ENCODE data around the gene AGAP1. TPM values are rescaled to one million over a fixed set of nuclear protein-coding genes. Genes with fewer than 3 reads are reported as not detected.

Gene AGAP1
- total and polyA plus RNA-seq, 7 donors: 4.2 to 21.6 (median 16.6) TPM

- no peak overlapping the region for H3K4me3 ChIP-seq
- H3K27ac ChIP-seq: no peak overlapping the region
- H3K4me1 ChIP-seq: peaks cover 12% of the 10 kb centered on the region
- no peak for TF ChIP-seq CTCF (IDR thresholded peaks at IDR 0.05)
- H3K9me3 ChIP-seq: no peaks in the 10 kb centered on the region
- 12 to 18% (median 17%) methylated on average over 9 of the region's 9 CpGs for WGBS, 3 donors
- peaks cover 0 to 3% (median 0%) of the 10 kb centered on the region in 3 donors for H3K27me3 ChIP-seq (ENCODE audit: insufficient read depth in 3 of 3, low read length in 2 of 3)
- DNase-seq (peak in 1 of 2 donors; percentile 18), ATAC-seq (peak; percentile 95 to 98 (median 96))
- H3K36me3 ChIP-seq (ENCODE audit: insufficient read depth in 1 of 2, low read depth in 1 of 2): no peaks in the 10 kb centered on the region
- intact Hi-C loops (cut with DNase I): loop anchor here in 1 of 2 donors (2.0 kb wide), 1 partner anchor 36 kb away; no protein-coding TSS in a partner anchor
These were observed 24.7 kb upstream of the AGAP1 start for GRCh38 chr2:235468978-235469655.

- ATAC-seq (no peak), DNase-seq (no peak)
- no peak for TF ChIP-seq CTCF (IDR thresholded peaks at IDR 0.05)
- Histone ChIP-seq H3K4me3 (no peak overlapping the region), H3K4me1 (peaks cover 12% of the 10 kb centered on the region), H3K36me3 (ENCODE audit: insufficient read depth in 1 of 2, low read depth in 1 of 2) (no peaks in the 10 kb centered on the region), H3K27me3 (ENCODE audit: insufficient read depth in 3 of 3, low read length in 2 of 3) (peaks cover 0 to 3% (median 0%) of the 10 kb centered on the region in 3 donors), H3K27ac (no peak overlapping the region), H3K9me3 (no peaks in the 10 kb centered on the region)
- intact Hi-C loops (cut with DNase I): no loop called here
- 79 to 87% (median 80%) methylated on average over 5 of the region's 5 CpGs for WGBS, 3 donors
These were observed 22.6 kb upstream of the AGAP1 start for GRCh38 chr2:235471186-235471747.

GRCh38 chr2:235472443-235472842 lies 21.4 kb upstream of the AGAP1 start:
- Histone ChIP-seq H3K4me1 (peaks cover 12% of the 10 kb centered on the region), H3K36me3 (ENCODE audit: insufficient read depth in 1 of 2, low read depth in 1 of 2) (no peaks in the 10 kb centered on the region), H3K4me3 (no peak overlapping the region), H3K9me3 (no peaks in the 10 kb centered on the region), H3K27ac (no peak overlapping the region), H3K27me3 (ENCODE audit: insufficient read depth in 3 of 3, low read length in 2 of 3) (peaks cover 0 to 6% (median 0%) of the 10 kb centered on the region in 3 donors)
- TF ChIP-seq CTCF (IDR thresholded peaks at IDR 0.05): no peak
- ATAC-seq (no peak), DNase-seq (no peak)
- intact Hi-C loops (cut with DNase I): no loop called here
- 73 to 83% (median 82%) methylated on average over 4 of the region's 4 CpGs for WGBS, 3 donors

GRCh38 chr2:235478609-235479008 lies 15.2 kb upstream of the AGAP1 start:
- no peaks in the 10 kb centered on the region for H3K4me1 ChIP-seq
- intact Hi-C loops (cut with DNase I): no loop called here
- 77 to 81% (median 79%) methylated on average over 6 of the region's 6 CpGs for WGBS, 3 donors
- H3K27me3 ChIP-seq (ENCODE audit: insufficient read depth in 3 of 3, low read length in 2 of 3): peaks cover 0 to 3% (median 0%) of the 10 kb centered on the region in 3 donors
- TF ChIP-seq CTCF (IDR thresholded peaks at IDR 0.05): no peak
- no peaks in the 10 kb centered on the region for H3K9me3 ChIP-seq
- H3K27ac ChIP-seq: no peak overlapping the region
- ATAC-seq (no peak), DNase-seq (no peak)
- H3K4me3 ChIP-seq: no peak overlapping the region
- no peaks in the 10 kb centered on the region for H3K36me3 ChIP-seq (ENCODE audit: insufficient read depth in 1 of 2, low read depth in 1 of 2)
